NCI-H748 (cell line): ENCODE measurements around the gene CASP10.
A peak's percentile ranks its signal among the peaks of the same experiment; 100 is the strongest.
"Not testable (repeated sequence)": the region's sequence is repeated elsewhere in the genome, so short reads cannot be mapped to it uniquely, and the experiment has no call there.

ENCODE experiments used
- DNase-seq: peaks from one replicate; lab custom pipeline; 2025; ENCODE audit not compliant: unreplicated experiment; lab: John Stamatoyannopoulos, UW

Gene CASP10, protein sequence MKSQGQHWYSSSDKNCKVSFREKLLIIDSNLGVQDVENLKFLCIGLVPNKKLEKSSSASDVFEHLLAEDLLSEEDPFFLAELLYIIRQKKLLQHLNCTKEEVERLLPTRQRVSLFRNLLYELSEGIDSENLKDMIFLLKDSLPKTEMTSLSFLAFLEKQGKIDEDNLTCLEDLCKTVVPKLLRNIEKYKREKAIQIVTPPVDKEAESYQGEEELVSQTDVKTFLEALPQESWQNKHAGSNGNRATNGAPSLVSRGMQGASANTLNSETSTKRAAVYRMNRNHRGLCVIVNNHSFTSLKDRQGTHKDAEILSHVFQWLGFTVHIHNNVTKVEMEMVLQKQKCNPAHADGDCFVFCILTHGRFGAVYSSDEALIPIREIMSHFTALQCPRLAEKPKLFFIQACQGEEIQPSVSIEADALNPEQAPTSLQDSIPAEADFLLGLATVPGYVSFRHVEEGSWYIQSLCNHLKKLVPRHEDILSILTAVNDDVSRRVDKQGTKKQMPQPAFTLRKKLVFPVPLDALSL

DNA sequence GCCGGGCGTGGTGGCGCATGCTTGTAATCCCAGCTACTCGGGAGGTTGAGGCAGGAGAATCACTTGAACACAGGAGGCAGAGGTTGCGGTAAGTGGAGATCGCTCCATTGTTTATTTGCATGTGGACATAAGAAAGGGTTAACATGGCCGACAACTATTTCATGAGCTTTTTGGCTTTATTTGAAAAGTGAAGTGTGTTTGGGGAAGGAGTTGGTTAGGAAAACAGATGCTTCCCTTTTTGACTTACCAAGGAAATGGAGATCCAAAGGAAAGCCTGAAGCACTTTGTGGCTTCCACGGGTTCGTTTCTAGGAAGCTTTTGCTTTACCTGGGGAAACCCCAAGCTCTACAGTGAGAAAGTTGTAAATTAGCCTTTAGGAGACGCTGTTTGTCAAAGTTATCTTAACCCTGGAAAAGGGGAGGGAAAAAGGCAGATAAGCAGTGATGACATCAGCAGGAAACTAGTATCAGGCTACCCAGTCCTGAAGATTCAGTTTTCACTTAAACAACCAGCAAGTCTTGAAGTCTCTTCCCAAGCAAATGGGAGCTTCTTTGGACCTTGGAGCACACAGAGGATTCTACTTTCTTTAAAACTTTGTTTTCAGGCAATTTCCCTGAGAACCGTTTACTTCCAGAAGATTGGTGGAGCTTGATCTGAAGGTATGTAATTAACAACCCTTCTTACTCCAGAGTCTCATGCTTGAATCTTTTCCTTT, at the start of gene CASP10:
Gene CASP10 (plus strand): TSS at position 492 of the 715 bp plus-strand sequence. CDS start 2,637 bp downstream, outside the sequence.
- DNase-seq, result peak; percentile 12

DNA sequence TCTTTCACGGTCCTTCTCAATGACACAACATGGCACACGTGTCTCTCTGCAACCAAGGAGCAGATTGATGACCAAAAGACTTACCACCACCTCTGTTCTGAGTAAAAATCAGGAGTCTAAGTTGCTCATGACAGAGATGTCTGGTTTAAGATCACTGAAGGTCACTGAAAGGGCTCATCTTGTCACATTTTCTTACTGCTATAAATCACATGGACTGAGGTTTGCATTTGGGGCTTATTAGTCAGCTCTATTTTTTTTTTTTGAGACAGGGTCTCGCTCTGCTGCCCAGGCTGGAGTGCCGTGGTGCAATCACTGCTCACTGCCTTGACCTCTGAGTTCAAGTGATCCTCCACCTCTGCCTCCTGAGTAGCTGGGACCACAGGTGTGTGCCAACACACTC, 47.6 kb upstream of the CASP10 start:
- DNase-seq, result no peak

DNA sequence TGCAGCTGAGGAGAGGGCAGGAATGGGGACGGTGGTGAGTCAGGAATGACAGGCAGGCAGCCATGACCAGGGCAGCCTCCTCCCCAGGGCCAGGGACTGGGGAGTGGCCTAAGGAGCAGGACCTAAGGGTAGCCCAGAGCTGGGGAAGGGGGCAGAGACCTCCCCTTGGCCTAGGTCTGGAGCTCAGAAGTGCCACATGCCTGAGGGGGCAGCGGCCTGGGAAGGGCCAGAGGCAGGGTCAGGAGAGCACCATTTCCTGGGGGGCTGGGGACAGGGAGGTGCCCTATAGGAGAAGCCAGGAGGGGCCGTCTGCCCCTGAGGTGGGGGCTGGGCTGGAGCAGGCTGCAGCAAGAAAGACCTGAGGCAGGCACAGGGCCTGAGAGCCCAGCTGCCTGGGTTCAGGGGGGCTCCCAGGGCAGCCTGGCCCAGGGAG, 46.0 kb upstream of the CASP10 start:
- DNase-seq, result no peak

DNA sequence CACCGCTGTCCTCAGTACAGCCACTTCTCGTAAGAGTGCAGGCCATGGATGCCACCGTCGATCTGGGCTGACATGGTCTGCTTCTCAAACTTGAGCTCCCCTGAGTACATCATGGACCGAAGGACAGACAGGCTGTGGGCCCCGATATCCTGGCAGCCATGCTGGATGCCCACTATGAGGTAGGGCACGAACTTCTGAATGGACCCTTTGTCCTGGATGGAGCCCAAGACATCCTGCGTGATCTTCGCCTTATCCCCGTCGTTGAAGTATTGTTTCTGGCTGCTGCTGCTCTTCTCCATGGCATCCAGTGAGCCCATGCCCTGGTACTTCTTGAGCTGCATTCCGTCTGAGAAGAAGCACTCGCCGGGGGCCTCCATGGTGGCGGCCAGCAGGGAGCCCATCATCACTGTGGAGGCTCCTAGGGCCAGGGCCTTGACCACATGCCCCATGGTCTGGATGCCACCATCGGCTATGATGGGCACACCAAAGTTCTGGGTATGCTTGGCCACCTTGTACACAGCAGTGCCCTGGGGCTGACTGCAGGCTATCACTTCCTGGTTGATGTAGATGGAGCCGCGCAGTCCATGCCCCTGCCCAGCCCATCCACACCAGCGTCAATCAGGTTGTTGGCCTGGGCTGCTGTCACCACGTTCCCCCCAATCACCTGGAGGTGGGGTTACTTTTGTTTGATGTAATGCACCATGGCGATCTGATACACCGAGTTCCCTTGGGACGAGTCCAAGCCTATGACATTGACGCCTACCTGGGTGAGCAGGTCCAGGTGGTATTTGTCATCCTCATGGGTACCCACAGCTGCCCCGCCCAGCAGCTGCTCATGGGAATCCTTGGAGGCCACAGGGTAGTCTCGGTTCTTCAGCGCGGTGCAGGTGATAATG, 45.2 kb upstream of the CASP10 start:
- DNase-seq, result no peak

DNA sequence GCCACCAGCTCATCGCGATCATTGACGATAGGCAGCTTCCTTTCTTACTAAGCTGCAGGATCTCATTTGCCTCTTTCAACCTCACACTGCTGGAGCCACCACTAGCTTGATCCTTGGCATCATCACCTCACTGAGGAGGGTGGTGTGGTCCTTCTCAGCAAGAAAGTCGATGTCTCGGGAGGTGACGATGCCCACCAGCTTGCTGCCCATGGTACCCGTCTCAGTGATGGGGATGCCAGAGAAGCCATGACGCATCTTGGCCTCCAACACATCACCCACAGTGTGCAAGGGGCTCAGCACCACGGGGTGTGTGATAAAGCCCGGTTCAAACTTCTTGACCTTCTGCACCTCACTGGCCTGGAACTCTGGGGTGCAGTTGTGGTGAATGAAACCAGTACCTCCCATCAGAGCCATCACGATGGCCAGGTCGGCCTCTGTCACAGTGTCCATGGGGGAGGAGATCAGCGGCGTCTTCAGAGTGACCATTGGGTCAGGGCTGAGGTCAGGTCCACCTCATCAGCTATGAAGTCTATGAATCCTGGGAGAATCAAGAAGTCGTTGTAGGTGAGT, 44.5 kb upstream of the CASP10 start:
- DNase-seq, result no peak

DNA sequence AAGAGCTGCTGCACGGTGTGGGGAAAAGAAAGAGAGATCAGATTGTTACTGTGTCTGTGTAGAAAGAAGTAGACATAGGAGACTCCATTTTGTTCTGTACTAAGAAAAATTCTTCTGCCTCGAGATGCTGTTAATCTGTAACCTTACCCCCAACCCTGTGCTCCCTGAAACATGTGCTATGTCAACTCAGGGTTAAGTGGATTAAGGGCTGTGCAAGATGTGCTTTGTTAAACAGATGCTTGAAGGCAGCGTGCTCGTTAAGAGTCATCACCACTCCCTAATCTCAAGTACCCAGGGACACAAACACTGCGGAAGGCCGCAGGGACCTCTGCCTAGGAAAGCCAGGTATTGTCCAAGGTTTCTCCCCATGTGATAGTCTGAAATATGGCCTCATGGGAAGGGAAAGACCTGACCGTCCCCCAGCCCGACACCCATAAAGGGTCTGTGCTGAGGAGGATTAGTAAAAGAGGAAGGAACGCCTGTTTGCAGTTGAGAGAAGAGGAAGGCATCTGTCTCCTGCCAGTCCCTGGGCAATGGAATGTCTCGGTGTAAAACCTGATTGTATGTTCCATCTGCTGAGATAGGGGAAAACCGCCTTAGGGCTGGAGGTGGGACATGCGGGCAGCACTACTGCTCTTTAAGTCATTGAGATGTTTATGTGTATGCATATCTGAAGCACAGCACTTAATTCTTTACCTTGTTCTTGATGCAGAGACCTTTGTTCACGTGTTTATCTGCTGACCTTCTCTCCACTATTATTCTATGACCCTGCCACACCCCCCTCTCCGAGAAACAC, 43.8 kb upstream of the CASP10 start:
- not testable (repeated sequence) for DNase-seq

DNA sequence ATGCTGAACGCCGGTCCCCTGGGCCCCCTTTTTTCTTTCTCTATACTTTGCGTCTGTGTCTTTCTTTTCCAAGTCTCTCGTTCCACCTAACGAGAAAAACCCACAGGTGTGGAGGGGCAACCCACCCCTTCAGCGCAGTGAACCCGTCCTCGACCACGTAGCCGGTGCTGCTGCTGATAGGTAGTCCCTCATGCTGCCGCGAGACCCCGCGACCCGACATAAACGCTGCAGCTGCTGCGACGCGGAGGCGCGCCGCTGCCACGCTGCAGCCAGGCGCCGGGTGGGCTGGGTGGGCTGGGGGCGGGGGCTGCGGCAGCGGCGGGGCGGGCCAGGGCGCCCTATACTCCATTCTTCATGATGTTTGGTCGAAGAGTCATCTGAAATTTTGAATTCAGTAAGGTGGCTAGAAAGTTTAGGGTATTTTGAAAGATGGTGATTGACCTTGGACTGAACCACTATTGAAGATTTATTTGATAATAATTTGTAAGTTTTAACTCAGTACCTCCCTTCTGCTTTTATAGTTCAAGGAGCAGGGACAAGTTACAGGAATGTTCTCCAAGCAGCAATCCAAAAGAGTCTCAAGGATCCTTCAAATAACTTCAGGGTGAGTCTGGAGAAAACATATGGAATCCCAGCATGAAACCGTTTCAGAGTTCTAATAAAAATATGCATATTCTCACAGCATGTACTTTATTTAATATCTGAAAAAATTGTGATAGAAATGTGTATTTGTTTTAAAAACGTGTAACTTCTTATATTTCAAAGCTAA, 42.9 kb upstream of the CASP10 start:
- DNase-seq, result no peak

DNA sequence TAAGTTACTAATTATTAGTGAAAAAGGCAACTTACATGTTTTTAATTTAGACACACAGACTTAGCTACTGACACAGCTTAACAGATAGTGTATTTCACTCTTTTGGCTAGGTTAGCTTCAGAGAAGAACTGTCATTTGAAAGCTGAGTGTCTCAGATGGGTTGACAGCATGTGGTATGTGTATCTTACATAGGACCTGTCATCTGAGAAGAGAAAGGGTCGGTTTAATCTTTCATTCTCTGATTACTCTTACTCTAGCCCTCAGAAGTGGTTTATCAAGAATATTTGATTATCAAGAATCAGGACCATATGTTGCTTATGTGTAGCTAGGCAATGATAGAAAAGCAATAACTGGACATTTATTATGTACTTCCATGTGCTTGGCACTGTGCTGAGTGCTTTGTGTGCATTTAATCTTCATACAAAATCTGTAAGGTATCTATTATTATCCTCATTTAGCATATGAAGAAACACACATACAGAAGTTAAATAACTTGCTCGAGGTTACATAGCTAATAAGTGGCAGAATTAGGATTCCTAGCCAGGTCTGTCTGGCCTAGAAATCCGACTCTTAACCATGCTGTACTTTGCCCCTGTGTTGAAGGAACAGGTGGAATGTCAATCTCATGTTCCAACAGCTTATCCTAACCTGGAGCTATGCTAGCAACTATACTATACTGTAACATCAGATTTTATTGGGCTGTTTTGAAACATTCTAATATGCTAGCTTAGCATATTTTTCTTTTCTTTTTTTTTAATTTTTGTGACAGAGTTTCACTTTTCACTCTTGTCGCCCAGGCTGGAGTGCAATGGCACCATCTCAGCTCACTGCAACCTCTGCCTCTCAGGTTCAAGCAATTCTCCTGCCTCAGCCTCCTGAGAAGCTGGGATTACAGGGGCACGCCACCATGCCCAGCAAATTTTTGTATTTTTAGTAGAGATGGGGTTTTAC, 38.6 kb upstream of the CASP10 start:
- DNase-seq, result no peak

DNA sequence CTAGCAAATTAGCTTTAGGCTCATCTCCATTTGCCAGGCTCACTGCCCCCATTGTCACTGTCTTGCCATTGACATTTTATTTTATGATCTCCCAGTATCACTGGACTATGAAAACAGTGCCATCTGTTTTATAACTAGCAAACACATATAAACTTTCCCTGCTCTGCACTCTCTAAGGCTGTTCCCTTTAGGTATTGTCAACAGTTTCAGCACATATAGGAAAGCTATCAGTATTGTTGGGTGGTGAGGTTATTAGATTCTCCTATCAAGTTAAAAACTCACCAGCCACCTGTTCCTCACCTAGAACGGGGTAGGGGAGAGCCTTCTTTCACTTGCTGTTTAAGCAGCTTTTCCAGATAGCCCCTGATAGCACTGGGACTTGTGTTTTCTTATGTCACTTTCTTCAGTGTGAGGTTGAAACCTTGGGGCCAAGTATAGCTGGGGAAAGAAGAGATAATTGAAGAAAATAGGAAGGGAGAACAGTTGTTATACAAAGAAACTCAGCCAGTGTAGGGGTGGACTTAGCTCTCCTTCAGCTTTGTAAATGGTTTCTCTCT, 34.4 kb upstream of the CASP10 start:
- no peak for DNase-seq

DNA sequence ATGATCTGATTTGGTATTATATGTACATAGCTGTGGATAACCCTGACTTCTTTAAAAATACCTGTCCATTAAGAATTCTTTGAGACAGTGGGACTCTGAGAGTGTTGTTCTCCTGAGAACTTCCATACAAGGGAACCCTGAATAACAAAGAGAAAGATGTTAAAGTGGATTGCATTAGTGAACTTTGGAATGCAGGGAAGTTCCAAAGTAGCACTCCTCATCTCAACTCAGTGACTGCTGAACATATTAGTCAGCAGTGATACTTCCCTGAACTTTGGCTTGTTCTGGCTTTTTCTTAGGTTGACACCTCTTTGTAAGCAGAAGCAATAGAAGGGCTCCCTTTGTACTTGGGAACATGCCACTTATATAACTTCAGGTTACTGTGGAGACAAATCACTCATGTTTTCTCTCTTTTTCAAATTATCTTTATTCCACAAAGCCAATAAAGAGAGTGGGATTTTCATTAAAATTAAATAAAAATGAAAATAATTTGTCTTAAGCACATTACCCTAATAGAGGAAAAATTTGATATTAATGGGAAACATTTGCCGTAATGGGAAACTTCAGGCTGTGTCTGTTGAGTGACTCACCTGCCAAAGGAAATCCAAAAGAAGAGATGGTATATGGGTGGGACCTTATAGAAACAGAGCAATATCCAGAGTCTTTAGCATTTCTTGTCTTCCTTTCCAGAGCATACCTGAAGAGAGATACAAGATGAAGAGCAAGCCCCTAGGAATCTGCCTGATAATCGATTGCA, 33.7 kb upstream of the CASP10 start:
- DNase-seq, result no peak

DNA sequence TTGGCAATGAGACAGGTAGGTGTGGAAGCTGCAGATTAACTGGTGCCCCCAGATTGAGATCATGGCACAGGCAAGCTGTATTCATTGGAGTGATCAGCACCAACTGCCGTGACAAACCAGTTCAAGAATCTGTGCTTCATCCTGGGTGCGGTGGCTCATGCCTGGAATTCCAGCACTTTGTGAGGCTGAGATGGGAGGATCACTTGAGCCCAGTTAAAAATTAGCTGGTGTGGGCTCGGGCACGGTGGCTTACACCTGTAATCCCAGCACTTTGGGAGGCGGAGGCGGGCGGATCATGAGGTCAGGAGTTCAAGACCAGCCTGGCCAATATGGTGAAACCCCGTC, 33.1 kb upstream of the CASP10 start:
- not testable (repeated sequence) for DNase-seq

DNA sequence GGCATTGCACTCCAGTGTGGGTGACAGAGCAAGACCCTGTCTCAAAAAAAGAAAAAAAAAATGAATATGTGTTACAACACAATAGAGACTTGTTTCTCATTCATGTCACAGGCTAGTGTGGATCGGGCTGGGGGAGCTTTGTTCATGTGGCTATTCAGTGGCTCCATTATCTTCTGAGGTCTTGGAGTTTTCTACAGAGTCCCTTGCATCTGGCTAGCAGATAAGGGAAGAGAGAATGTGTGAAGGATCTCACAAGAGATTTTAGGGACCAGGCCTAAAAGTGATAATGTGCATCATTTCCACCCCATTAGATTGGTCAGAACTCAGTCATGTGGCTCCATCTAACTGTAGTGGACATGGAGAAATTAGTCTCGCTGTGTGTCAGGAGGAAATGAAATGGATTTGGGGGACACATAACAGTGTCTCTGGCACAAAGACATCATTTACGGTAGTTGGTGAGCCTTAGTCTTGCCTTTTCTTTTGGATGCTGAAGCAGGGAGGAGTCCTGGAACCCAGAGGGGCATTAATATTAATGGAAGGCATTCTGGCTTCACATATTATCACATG, 32.4 kb upstream of the CASP10 start:
- DNase-seq, result no peak

DNA sequence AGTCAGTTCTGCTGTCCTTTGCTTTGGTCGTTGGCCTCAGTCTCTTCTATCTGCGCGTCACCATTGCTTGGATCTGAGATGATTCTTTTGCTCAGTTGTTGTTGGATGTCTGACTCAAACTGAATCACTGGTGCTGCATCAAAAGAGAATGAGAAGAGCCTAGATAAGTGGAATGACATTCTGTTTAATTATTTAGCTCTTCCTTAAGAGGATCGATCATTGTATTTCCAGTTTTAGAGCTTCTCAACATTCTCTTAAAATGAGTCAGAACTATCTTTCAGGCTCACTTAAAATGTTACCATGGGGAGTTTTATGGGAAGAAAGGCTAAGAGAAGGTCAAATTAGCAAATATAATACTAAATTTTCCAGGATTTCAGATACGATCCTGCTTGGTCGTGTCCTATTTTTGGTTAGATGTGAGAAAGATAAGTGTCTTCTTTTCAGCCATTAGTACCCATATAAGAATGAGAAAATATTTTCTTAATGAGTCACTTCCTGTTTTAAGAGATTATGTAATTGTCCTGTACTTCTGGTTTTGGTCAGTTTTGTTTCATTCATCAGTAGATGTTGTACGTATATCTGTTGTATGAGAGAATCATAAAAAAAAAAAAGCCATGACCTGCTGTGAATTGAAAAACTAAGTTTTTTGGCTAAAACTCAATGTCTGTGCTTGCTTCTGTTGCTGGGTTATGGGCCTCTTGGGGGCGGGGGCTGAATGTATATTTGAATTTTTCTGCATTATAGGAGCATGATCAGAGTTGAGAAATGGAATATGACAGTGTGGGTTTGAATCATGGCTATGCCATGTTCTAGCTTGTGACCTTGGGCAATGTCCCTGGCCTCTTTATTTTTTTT, 31.6 kb upstream of the CASP10 start:
- no peak for DNase-seq

DNA sequence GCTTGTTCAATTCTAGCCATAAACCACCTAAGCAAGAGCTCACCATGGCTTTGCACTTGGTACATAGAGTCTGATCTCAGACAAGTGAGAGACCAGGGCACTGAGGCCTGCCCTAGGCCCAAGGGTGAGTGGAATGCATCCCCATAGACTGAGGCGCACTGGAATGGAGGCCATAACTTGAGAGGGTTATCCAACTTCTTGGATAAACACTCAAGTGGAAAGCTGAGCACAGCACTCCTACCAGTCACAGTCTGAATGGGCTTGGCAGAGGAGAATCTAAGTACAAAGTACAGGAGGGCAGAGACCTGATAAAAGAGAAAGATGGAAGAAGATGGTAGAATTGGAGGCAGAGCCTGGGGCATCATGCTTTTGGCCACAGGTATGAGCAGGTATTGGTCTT, 30.4 kb upstream of the CASP10 start:
- no peak for DNase-seq

DNA sequence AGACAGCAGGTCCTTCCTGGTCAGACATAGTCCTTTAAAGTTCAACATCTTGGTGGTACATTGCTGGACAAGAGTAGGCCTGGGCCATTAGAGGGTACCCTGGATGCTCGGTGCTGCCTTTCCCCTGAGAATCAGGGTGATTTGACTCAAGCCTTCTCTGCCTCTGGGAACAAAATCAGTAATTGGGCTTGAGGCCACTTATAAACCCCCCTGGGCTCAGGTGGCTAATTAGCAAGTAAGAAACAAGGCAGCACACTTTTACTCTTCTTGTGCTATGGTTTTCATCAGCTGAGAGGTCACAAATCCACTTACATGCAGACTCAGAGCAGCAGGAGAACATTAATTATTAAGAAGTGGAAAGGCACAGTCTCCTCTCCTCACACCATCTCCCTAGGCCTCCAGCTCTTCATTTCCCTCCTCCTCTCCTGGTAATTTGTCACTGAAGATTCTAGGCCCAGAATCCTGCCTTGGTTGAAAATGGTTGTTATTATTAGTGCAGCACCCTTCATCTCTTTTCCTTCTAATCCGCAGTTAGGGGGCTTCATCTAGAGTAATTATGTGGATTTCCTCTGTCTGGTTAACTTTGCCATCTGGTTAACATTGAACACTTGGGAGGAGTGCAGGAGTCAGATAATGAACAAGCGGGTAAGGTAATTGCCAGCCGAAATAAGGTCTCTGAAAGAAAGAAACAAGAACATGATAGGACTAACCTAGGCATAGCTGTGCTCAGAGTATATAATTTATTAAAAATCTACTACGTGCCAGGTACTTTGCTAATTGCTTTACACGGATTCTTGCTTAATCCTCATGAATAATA, 29.7 kb upstream of the CASP10 start:
- no peak for DNase-seq
